ENCODE results near the gene INSRR.

The INSRR gene

DNA sequence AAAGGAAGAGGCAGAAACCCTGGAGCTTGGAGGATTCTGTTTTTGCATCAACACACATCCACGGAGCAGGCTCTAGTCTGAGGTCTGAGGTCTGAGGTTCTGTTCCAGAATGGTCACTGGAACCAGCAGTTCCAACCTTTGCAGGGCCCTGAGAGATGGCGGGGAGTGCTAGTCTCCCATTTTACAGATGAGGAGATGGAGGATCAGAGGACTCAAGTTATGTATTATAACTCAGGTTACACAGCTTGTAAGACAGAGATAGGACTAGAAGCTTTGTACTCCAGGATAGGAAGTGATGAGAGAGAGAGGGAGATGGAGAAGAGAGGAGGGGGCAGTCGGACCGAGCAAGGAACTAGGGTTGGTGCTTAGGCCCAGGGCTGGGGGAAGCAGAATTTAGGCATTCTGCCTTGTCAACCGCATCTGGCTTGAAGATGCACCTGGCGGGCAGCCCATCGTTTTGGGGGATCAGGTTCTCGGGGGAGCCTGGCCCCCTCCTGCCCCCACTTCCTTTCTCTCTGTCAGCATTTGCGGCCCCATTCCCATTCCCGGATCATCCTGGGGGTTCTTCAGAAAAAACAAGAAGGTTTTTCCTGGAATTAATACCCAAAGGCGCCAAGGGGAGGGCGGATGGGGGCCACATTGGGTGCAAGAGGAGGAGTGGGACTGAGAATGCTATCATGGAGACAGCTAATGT lies 40.2 kb upstream of the INSRR start:
- TF ChIP-seq, protein P1, sequence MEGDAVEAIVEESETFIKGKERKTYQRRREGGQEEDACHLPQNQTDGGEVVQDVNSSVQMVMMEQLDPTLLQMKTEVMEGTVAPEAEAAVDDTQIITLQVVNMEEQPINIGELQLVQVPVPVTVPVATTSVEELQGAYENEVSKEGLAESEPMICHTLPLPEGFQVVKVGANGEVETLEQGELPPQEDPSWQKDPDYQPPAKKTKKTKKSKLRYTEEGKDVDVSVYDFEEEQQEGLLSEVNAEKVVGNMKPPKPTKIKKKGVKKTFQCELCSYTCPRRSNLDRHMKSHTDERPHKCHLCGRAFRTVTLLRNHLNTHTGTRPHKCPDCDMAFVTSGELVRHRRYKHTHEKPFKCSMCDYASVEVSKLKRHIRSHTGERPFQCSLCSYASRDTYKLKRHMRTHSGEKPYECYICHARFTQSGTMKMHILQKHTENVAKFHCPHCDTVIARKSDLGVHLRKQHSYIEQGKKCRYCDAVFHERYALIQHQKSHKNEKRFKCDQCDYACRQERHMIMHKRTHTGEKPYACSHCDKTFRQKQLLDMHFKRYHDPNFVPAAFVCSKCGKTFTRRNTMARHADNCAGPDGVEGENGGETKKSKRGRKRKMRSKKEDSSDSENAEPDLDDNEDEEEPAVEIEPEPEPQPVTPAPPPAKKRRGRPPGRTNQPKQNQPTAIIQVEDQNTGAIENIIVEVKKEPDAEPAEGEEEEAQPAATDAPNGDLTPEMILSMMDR (IDR thresholded peaks at IDR 0.05; ENCODE audit: borderline replicate concordance, control extremely low read depth, extremely low read depth, insufficient read depth, missing control alignments) = no peak
- in situ Hi-C loops (cut with MboI; ENCODE audit: low sequenced_read_pairs, unreplicated experiment) = no loop called here
- DNase-seq (ENCODE audit: low spot score) = no peak

DNA sequence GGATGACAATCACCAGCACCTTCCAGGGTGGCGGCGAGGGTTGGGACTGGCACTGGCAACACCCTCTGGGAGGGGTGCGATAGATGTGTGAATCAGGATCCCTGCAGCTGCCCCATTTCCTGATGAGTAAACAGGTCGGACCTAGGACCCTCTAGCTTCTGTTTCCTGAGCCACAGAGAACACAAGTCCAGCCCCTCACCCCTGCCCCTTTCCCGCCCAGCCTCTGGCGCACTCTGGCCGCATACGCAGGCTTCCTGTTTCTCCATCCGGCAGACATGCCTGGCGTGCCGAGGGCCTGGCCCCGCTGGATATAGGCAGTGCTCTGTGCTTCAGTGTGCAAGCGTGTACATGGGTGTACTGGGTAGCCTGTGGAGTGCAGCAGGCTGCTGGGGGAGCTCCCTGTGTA lies 39.2 kb upstream of the INSRR start:
- no peak for DNase-seq (ENCODE audit: low spot score)
- TF ChIP-seq, protein P1 (IDR thresholded peaks at IDR 0.05; ENCODE audit: borderline replicate concordance, control extremely low read depth, extremely low read depth, insufficient read depth, missing control alignments) = no peak
- in situ Hi-C loops (cut with MboI; ENCODE audit: low sequenced_read_pairs, unreplicated experiment) = no loop called here

DNA sequence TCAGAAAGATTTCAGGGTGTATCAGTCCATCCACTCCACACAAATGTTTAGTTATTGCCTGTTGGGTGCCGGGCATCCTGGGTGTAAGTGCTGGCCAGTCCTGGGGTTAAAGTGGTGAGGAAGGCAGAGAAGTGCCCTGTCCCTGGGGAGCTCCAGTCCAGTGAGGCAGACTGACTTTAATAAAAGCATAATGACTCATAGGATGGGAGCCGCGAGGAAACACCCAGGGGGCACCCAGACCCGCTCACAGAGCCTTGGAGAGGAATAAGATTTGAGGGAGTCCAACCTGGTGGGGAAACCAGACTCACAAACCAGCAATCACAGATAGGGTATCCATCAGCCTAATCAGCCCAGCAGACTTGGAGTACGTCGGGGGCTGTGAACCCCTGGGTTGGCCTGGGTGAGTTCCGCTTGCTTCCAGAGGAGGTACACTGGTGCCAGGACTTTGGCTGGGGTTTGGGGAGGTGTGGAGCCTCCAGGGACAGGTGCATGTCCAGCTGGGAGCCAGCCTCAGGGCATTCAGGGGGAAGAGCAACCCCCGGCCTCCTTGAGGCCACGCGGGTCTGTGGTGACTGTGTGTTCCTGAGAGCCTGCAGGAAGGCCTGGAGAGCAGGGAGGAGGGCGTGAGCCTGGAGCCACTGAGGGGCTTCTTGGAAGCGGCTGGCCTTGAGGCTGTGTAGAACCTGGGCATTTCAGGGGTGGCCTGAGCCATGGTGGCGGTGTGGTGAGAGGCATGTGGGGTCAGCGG lies 38.3 kb upstream of the INSRR start:
- in situ Hi-C loops (cut with MboI; ENCODE audit: low sequenced_read_pairs, unreplicated experiment) = no loop called here

DNA sequence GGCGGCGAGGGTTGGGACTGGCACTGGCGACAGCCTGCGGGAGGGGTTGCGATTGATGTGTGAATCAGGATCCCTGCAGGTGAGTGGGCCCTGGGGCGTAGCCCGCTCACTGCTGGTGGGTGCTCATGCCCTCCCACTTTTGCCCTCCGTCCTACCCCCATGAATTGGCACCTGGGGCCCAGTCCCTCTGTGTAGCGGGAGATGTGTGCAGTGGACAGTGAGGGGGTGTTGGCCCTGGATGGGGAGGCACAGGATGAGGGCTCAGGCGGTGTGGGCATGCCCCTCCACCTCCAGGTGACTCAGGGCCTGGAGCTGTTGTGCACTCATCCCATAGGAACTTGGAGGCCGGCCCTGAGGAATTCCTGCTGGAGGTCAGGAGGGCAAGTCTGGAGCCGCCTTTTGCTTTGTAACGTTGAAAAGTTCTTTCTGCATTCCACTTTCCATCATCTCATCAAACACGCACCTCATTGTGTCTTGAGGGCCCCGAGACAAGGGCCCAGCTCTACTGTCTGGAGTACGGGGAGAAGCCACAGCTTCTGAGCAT lies 37.6 kb upstream of the INSRR start:
- DNase-seq (ENCODE audit: low spot score) = no peak
- TF ChIP-seq, protein P1 (IDR thresholded peaks at IDR 0.05; ENCODE audit: borderline replicate concordance, control extremely low read depth, extremely low read depth, insufficient read depth, missing control alignments) = no peak
- in situ Hi-C loops (cut with MboI; ENCODE audit: low sequenced_read_pairs, unreplicated experiment) = no loop called here

More for the DNA sequence above, 38.3 kb upstream of the INSRR start:
- TF ChIP-seq, protein P1 (IDR thresholded peaks at IDR 0.05; ENCODE audit: borderline replicate concordance, control extremely low read depth, extremely low read depth, insufficient read depth, missing control alignments) = no peak
- no peak for DNase-seq (ENCODE audit: low spot score)

DNA sequence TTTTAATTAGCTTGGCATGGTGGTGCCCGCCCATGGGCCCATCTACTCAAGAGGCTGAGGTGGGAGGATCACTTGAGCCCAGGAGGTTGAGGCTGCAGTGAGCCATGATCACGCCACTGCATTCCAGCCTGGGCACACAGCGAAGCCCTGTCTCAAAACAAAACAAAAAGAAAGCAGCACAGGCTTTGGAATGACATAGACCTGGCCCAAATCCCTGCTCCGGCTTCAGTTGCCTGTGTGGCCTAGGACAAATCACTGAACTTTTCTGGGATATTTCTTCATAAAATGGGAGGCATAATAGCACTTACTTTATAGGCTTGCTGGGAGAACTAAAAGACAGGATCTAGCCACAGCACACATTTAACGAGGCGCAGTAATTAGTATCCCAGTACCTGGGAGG lies 37.0 kb upstream of the INSRR start:
- in situ Hi-C loops (cut with MboI; ENCODE audit: low sequenced_read_pairs, unreplicated experiment) = no loop called here
- TF ChIP-seq, protein P1 (IDR thresholded peaks at IDR 0.05; ENCODE audit: borderline replicate concordance, control extremely low read depth, extremely low read depth, insufficient read depth, missing control alignments) = no peak
- no peak for DNase-seq (ENCODE audit: low spot score)

DNA sequence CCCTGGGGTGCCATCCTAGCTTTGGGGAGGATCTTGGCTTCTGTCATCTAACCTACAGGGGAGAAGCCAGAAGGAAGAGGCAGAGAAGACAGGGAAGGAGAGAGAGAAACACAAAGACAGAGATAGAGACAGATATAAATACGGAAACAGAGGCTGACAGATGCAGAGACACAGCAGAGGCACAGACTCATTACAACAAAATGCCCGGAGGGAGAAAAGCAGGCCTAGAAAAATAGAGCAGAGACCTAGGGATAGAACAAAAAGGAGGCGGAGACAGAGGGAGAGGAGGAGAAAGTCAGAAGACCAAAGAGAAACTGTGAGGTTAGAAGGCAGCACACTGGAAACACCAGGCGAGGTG lies 36.5 kb upstream of the INSRR start:
- TF ChIP-seq, protein P1 (IDR thresholded peaks at IDR 0.05; ENCODE audit: borderline replicate concordance, control extremely low read depth, extremely low read depth, insufficient read depth, missing control alignments) = no peak
- in situ Hi-C loops (cut with MboI; ENCODE audit: low sequenced_read_pairs, unreplicated experiment) = no loop called here
- no peak for DNase-seq (ENCODE audit: low spot score)

Data from GM13976 (cell line).